ENCODE measurements around the gene TMEM63C. TPM values are rescaled to one million over a fixed set of nuclear protein-coding genes. Genes with fewer than 3 reads are reported as not detected.

TMEM63C gene
- total and polyA plus RNA-seq, 2 donors: 0.30 to 0.85 TPM

DNA sequence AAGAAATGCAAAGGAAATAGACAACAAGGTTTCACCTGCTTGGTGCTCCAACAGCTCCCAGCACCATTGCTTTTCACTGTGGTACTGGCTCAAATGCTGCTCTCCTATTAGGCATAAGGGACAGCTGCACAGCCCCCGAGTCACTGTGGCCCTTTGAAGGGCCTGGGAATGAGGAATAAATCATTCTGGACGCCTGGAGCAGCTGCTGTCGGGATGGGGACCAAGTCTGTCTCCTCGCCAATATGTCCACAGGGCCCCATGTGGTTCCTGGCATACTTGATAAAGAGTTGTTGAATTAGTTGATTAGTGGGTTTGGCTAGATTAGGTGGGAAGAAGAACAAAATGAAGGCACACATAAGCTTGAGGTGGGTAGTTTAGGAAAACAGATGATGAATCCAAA is 102.5 kb downstream of the TMEM63C start:
- Histone ChIP-seq H3K4me3 (ENCODE audit: low read depth, low read length) (no peak overlapping the region), H3K27ac (ENCODE audit: low read depth) (no peak overlapping the region), H3K36me3 (ENCODE audit: insufficient read depth) (peaks cover 2% of the 10 kb centered on the region), H3K4me1 (ENCODE audit: insufficient read depth) (no peaks in the 10 kb centered on the region)
- DNase-seq (ENCODE audit: extremely low spot score): no peak
- 83% methylated on average over 4 of the region's 4 CpGs for WGBS

DNA sequence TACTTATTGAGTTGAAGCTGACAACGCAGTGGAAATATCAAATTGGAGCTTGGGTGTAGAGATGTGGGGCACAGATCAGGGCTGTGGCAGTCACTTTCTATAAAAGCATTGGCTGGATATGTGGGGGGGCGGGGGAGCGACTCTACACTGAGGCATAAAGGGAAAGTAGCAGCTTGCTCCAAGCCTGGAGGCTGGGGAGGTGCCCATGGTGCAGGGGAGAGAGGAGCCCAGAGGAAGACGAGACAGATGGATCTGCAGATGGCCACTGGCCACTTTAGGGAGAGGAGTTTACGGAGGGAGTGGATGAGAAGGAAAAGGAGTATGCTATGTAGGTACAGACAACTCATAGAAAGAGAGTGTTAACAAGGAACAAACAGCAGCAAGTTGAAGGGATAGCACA is 102.9 kb downstream of the TMEM63C start:
- DNase-seq (ENCODE audit: extremely low spot score): no peak
- no peak overlapping the region for H3K4me3 ChIP-seq (ENCODE audit: low read depth, low read length)
- H3K27ac ChIP-seq (ENCODE audit: low read depth): no peak overlapping the region
- H3K4me1 ChIP-seq (ENCODE audit: insufficient read depth): no peaks in the 10 kb centered on the region
- H3K36me3 ChIP-seq (ENCODE audit: insufficient read depth): peaks cover 2% of the 10 kb centered on the region
- 93% methylated on average over 5 of the region's 5 CpGs for WGBS

DNA sequence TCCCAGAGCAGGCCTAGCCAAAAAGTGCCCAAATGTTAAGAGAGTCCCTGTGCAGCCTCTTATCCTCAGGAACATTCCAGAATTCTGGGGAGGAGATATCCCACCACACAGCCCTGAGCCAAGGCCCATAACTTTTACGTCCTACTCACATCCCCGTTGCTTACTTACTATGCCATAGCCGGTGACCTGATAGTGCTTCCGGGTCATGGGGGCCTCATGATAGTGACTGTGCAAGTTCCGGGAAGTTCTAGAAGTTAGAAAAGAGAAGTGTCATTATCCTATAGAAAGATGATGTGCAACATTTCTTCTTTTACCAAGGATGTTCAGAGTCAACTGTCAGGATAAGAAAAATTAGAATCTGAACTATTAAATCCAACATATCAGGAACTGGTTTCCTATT is 105.0 kb downstream of the TMEM63C start:
- H3K36me3 ChIP-seq (ENCODE audit: insufficient read depth): peaks cover 2% of the 10 kb centered on the region
- 65% methylated on average over 5 of the region's 5 CpGs for WGBS

DNA sequence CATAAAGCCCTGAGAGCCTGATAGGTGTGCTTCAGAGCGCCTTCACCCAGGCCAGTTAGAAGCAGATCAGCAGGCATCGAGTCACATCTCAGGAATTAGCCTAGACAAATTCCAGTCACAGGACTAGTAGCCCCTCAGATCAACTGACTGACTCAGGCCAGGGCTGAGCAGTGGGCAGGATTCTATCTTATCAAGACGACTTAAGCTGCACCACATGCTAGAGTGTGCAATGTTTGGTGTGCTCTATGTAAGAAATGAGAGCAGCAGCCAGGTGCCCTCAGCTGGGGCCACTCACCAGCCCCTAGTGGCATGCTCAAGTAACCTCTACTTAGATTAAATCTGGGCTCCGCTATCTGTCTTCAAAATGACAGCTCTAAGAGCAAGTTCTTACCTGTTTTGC is 109.1 kb downstream of the TMEM63C start:
- no peak for DNase-seq (ENCODE audit: extremely low spot score)
- no peak overlapping the region for H3K27ac ChIP-seq (ENCODE audit: low read depth)
- WGBS: 79% methylated on average over 4 of the region's 4 CpGs
- H3K4me3 ChIP-seq (ENCODE audit: low read depth, low read length): no peak overlapping the region
- no peaks in the 10 kb centered on the region for H3K36me3 ChIP-seq (ENCODE audit: insufficient read depth)
- H3K4me1 ChIP-seq (ENCODE audit: insufficient read depth): no peaks in the 10 kb centered on the region

More for the DNA sequence above, 105.0 kb downstream of the TMEM63C start:
- Histone ChIP-seq H3K27ac (ENCODE audit: low read depth) (no peak overlapping the region), H3K4me1 (ENCODE audit: insufficient read depth) (no peaks in the 10 kb centered on the region), H3K4me3 (ENCODE audit: low read depth, low read length) (no peak overlapping the region)
- DNase-seq (ENCODE audit: extremely low spot score): no peak

DNA sequence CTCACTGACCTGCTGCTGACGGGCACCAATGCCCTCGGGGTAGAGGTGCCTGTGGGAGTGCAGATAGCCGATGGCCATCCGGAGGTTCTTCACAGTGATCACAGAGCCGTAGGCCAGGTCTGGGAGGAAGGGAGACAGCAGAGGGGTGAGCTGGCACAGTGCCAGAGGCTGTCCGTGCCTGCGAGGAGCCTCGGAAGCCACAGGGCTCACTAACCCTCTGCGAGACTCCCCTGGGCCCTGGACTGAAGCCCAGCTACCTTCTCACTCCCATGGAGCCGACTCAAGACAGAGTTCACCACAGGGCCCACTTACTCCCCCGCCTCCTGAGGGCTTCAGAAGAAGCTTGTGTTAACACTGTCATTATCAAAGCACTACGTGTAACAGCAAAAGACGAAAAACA is 114.6 kb downstream of the TMEM63C start:
- H3K27ac ChIP-seq (ENCODE audit: low read depth): no peak overlapping the region
- no peak overlapping the region for H3K4me3 ChIP-seq (ENCODE audit: low read depth, low read length)
- 74% methylated on average over 13 of the region's 13 CpGs for WGBS
- no peak for DNase-seq (ENCODE audit: extremely low spot score)
- no peaks in the 10 kb centered on the region for H3K36me3 ChIP-seq (ENCODE audit: insufficient read depth)
- no peaks in the 10 kb centered on the region for H3K4me1 ChIP-seq (ENCODE audit: insufficient read depth)

DNA sequence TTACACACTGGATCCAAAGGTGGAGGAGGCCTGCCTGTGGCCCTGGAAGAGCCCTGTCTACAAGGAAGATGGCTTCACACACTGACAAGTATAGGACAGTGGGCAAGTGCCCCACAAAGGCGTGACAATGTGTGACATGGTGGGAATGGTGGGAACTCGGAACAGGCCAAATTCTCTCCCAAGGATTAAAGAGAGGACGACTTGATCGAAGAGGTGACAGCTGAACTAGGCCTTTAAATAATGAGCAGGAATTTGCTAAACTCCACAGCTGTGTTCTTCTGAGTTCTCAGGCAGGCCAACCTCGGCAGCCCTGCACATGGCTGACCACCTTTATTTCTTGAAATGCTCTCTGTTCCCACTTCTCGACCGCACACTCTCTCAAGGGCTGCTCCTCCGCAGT is 115.3 kb downstream of the TMEM63C start:
- DNase-seq (ENCODE audit: extremely low spot score): no peak
- 91% methylated on average over 8 of the region's 8 CpGs for WGBS
- Histone ChIP-seq H3K27ac (ENCODE audit: low read depth) (no peak overlapping the region), H3K4me3 (ENCODE audit: low read depth, low read length) (no peak overlapping the region), H3K36me3 (ENCODE audit: insufficient read depth) (no peaks in the 10 kb centered on the region), H3K4me1 (ENCODE audit: insufficient read depth) (no peaks in the 10 kb centered on the region)

DNA sequence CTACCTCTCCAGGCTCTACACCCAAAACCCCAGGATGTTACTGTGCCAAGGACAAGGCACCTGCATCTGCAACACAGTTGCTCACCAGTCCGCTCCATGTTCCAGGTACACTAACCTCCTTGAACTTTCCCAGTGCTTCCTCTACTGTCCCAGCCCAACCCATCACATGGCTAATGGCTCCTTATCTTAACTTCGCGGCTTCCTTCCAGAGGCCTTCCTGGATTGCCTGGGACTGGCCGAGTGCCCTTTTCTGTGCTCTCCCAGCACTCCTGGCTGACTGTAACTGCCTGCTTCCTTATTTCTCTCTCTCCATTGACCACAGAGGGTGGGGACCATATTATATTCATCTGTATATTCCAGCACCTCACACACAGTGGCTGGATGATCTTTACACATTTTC is 118.2 kb downstream of the TMEM63C start:
- H3K36me3 ChIP-seq (ENCODE audit: insufficient read depth): no peaks in the 10 kb centered on the region

DNA sequence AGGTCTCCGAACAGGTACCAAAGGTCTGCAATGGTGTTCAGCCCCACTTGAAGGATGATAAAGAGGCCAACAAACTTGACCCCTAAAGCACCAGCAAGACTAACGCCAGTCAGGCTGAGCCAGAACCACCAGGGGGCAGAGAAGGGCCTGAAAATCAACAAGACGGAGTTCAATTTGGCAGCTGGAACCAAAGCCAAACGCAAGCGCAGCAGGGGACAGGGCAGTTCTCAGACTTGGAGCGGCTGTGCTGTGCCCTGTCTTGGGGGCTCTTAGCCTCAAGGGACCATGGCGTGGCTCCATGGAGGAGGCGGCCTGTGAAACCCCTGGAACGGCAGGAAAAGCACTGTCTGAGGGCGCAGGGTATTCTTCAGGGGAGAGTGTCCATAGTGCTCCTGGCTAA is 119.5 kb downstream of the TMEM63C start:
- Histone ChIP-seq H3K4me3 (ENCODE audit: low read depth, low read length) (no peak overlapping the region), H3K36me3 (ENCODE audit: insufficient read depth) (peaks cover 2% of the 10 kb centered on the region), H3K27ac (ENCODE audit: low read depth) (no peak overlapping the region), H3K4me1 (ENCODE audit: insufficient read depth) (no peaks in the 10 kb centered on the region)
- WGBS: 37% methylated on average over 10 of the region's 10 CpGs
- no peak for DNase-seq (ENCODE audit: extremely low spot score)

More for the DNA sequence above, 118.2 kb downstream of the TMEM63C start:
- Histone ChIP-seq H3K27ac (ENCODE audit: low read depth) (no peak overlapping the region), H3K4me3 (ENCODE audit: low read depth, low read length) (no peak overlapping the region), H3K4me1 (ENCODE audit: insufficient read depth) (no peaks in the 10 kb centered on the region)
- DNase-seq (ENCODE audit: extremely low spot score): no peak
- WGBS: 86% methylated on average over 4 of the region's 4 CpGs

DNA sequence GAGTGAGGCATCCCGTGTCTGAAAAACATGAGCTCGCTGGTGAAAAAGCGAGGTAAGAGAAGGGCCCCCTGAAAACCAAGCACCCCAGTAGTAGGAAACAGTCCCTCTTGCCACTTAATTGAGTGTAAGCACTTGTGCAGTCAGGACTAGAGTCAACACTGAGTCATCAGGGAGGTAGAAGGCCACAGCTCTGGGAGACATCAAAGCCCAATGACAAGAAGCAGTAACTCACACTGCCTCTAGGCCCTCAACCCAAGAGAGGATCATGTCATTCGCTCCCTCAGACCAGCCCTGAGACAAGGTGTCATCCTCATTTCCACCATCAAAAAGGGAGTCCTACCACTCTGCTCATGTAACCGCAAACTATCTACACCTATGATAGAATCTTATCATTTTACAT is 121.3 kb downstream of the TMEM63C start:
- Histone ChIP-seq H3K27ac (ENCODE audit: low read depth) (no peak overlapping the region), H3K4me1 (ENCODE audit: insufficient read depth) (no peaks in the 10 kb centered on the region), H3K36me3 (ENCODE audit: insufficient read depth) (peaks cover 2% of the 10 kb centered on the region), H3K4me3 (ENCODE audit: low read depth, low read length) (no peak overlapping the region)
- 95% methylated on average over 5 of the region's 5 CpGs for WGBS
- DNase-seq (ENCODE audit: extremely low spot score): no peak

DNA sequence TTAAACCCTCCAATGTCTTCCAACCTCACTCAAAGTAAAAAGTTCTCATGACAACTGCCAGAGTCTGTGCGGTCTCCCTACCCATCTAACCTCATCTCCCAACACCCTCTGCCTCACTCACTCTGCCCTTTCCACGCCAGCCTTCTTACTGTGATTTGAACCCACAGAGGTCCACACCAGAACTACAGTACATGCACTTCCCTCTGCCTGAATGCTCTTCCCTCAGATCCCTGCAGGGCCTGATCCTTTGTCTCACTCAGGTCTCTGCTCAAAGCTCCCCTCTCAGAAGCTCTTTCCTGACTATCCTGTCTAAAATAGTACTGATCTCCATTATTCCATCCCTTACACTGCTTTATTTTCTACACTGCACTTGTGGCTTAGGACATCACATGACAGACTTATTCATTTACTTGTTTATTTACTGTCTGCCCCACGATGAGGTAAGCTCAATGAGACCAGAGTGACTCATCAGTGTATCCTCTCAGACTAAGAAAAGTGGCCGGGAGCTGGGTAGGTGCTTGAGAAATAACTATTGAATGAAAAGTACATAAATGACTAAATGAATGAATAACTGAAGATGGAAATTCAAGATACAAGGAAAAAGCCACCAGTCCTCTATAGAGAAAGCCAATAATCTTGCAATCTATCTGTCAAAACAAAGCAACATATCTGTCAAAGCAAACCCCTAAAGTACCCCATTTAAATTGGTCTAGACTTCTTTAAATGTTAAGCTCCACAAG is 122.0 kb downstream of the TMEM63C start:
- 62% methylated on average over 4 of the region's 4 CpGs for WGBS
- DNase-seq (ENCODE audit: extremely low spot score): no peak
- peaks cover 2% of the 10 kb centered on the region for H3K36me3 ChIP-seq (ENCODE audit: insufficient read depth)
- H3K4me1 ChIP-seq (ENCODE audit: insufficient read depth): no peaks in the 10 kb centered on the region
- H3K27ac ChIP-seq (ENCODE audit: low read depth): no peak overlapping the region
- no peak overlapping the region for H3K4me3 ChIP-seq (ENCODE audit: low read depth, low read length)

DNA sequence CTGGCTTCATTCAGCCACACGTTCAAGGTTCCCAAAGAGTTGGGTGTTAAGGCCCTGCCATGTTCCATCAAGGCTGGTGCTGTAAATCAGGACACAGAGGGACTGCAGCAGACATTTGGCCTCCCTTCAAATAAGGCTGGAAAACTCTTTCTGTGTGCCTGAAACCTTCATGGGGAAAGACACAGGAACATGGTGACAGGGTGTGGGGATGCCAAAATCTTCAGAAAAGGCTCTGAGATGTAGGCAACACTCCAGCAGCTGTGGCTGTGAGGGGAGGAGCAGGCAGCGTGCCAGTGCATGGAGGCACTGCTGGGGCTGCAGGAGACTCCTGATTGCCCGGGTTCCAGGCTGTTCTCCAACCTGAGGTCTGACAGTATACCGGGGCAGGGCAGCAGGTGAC is 124.1 kb downstream of the TMEM63C start:
- H3K36me3 ChIP-seq (ENCODE audit: insufficient read depth): peaks cover 2% of the 10 kb centered on the region
- H3K4me1 ChIP-seq (ENCODE audit: insufficient read depth): peaks cover 2% of the 10 kb centered on the region
- H3K4me3 ChIP-seq (ENCODE audit: low read depth, low read length): no peak overlapping the region
- no peak for DNase-seq (ENCODE audit: extremely low spot score)
- WGBS: 72% methylated on average over 4 of the region's 4 CpGs
- no peak overlapping the region for H3K27ac ChIP-seq (ENCODE audit: low read depth)

DNA sequence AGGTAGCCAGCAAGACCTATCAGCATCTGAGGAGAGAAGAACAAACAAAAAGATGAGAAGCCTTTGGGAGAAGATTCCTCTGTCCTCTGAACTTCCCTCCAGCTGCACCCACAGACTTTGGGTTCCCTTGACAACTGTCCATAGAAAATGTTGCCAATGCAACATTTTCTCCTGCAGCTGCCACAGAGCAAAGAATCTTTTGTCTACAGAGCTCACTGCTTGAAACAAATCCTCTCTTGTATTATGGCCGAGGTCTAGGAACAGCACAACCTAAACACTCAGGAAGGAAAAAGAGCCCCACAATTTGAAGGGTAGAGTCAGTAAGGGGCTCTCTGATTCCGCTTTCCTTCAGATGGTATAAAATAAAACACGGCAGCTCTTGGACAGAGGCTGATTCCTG is 124.8 kb downstream of the TMEM63C start:
- H3K4me3 ChIP-seq (ENCODE audit: low read depth, low read length): no peak overlapping the region
- DNase-seq (ENCODE audit: extremely low spot score): no peak
- H3K36me3 ChIP-seq (ENCODE audit: insufficient read depth): peaks cover 2% of the 10 kb centered on the region
- peaks cover 2% of the 10 kb centered on the region for H3K4me1 ChIP-seq (ENCODE audit: insufficient read depth)
- H3K27ac ChIP-seq (ENCODE audit: low read depth): no peak overlapping the region
- WGBS: 53% methylated on average over 3 of the region's 3 CpGs

DNA sequence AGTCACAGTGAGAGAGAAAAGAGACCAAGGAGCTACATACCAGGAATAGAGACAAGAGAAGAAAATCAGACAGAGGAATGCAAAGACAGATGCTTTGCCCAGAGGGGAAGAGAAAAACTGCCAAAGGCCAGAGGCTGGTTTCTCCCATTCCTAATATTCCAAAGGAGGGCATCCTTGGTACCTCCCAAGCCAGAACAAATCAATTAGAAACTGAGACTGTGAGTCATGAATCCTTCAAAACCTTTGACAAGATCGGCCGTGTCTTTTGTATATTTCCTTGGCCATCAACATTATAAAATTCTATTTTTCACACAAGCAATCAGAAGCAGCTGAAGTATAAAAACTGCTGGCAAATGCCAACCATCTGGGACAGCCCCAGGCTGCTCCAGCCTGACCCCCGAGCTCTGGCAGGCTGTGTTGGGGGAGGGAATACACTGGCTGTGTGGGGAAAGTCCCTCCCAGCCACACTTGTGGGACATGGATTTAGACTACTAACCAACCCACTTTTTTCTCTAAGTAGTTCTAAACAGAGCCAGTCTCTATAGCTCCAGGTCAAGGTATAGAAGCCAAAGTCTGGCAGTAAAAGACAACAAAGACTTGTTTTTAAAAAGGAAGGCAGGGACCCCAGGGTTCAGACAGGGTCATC is 125.4 kb downstream of the TMEM63C start:
- Histone ChIP-seq H3K4me1 (ENCODE audit: insufficient read depth) (peaks cover 2% of the 10 kb centered on the region), H3K36me3 (ENCODE audit: insufficient read depth) (peaks cover 2% of the 10 kb centered on the region), H3K27ac (ENCODE audit: low read depth) (no peak overlapping the region), H3K4me3 (ENCODE audit: low read depth, low read length) (no peak overlapping the region)
- DNase-seq (ENCODE audit: extremely low spot score): no peak
- 45% methylated on average over 3 of the region's 3 CpGs for WGBS
